B cell (primary cell): ENCODE results near the gene ERBB4. TPM values are rescaled to one million over a fixed set of nuclear protein-coding genes. Genes with fewer than 3 reads are reported as not detected.

Experiments used
- ATAC-seq: fragments of 200-7000 bp; cut with Tn5 transposase; one replicate; pipeline ENCODE4 v1.10.0; 2021; ENCODE audit warnings: low read depth, mild to moderate bottlenecking, moderate number of reproducible peaks, moderate library complexity
- CTCF ChIA-PET: fragments of 350-600 bp; sonication (Branson Sonifier 250); formaldehyde crosslinking; loops from one replicate; lab custom pipeline; 2021; ENCODE audit warnings: antibody characterized with exemption, inconsistent platforms; lab: Charles Lee
- POLR2A ChIA-PET: fragments of 350-600 bp; sonication (Branson Sonifier 250); formaldehyde crosslinking; loops from one replicate; lab custom pipeline; 2021; ENCODE audit warnings: antibody characterized with exemption; lab: Charles Lee
- DNase-seq: peaks from one replicate; pipeline ENCODE4 v3.0.0; 2013
- H2AFZ ChIP-seq: 2 replicates; pipeline ENCODE4 v1.6.1; 2012; ENCODE audit warnings: mild to moderate bottlenecking, low read depth, low read length; ENCODE audit not compliant: insufficient read depth, poor library complexity, severe bottlenecking
- H3K27ac ChIP-seq, 2 donors: 1 replicate in 1 of 2; 2 replicates in 1 of 2; pipeline ENCODE4 v1.5.1; 2012 to 2013; ENCODE audit warnings: low read length in 2 of 2, mild to moderate bottlenecking in 2 of 2, moderate library complexity in 1 of 2
- H3K27me3 ChIP-seq, 4 experiments: fragments of 200-600 bp in 1 of 4; sonication (generic) in 1 of 4; replicated peaks in 1 of 4; 1 replicate in 2 of 4; 2 replicates in 2 of 4; pipeline versions ENCODE4 v1.6.1 to v1.7.0; 2013 to 2016; ENCODE audit warnings: low read length in 3 of 4, mild to moderate bottlenecking in 2 of 4, mixed read lengths in 1 of 4, moderate library complexity in 1 of 4; ENCODE audit not compliant: insufficient read depth in 4 of 4, control insufficient read depth in 3 of 4; ENCODE audit errors: control extremely low read depth in 1 of 4
- H3K36me3 ChIP-seq, 2 experiments: replicated peaks in 1 of 2; 1 replicate in 1 of 2; 2 replicates in 1 of 2; pipeline versions ENCODE4 v1.6.1 to v1.7.1; 2013; ENCODE audit warnings: low read length in 1 of 2; ENCODE audit not compliant: insufficient read depth in 2 of 2, control insufficient read depth in 1 of 2; ENCODE audit errors: control extremely low read depth in 1 of 2, extremely low read depth in 1 of 2
- H3K4me1 ChIP-seq, 2 donors: fragments of 200-600 bp in 1 of 2; sonication (generic) in 1 of 2; 1 replicate in 1 of 2; 2 replicates in 1 of 2; pipeline versions ENCODE4 v1.5.1 to v1.6.1; 2013 to 2017; ENCODE audit warnings: low read length in 2 of 2; ENCODE audit not compliant: control insufficient read depth in 2 of 2, insufficient read depth in 2 of 2
- H3K4me2 ChIP-seq: replicated peaks from 2 replicates; pipeline ENCODE3; 2012; ENCODE audit warnings: mild to moderate bottlenecking, low read depth, low read length; ENCODE audit not compliant: poor library complexity, severe bottlenecking
- H3K4me3 ChIP-seq, 5 experiments: fragments of 200-600 bp in 1 of 5; sonication (generic) in 1 of 5; 1 replicate in 3 of 5; 2 replicates in 2 of 5; pipeline versions ENCODE4 v1.5.1 to v1.7.0; 2011 to 2016; ENCODE audit warnings: low read length in 4 of 5, mild to moderate bottlenecking in 4 of 5, low read depth in 2 of 5, control low read depth in 1 of 5, moderate library complexity in 1 of 5; ENCODE audit not compliant: insufficient read depth in 1 of 5; ENCODE audit errors: control extremely low read depth in 1 of 5, extremely low read depth in 1 of 5
- H3K79me2 ChIP-seq: fragments of 200-600 bp; sonication (generic); one replicate; pipeline ENCODE4 v1.6.0; 2016; ENCODE audit warnings: low read length; ENCODE audit not compliant: control insufficient read depth, insufficient read depth
- H3K9ac ChIP-seq: fragments of 200-600 bp; sonication (generic); 2 replicates; pipeline ENCODE4 v1.6.1; 2017; ENCODE audit warnings: mild to moderate bottlenecking, low read length, moderate library complexity
- H3K9me3 ChIP-seq, 3 donors: one replicate each; pipeline versions ENCODE4 v1.6.1 to v1.7.1; 2013; ENCODE audit warnings: low read length in 2 of 3; ENCODE audit not compliant: control insufficient read depth in 2 of 3, insufficient read depth in 1 of 3; ENCODE audit errors: control extremely low read depth in 1 of 3
- H4K20me1 ChIP-seq: 2 replicates; pipeline ENCODE4 v1.6.0; 2012; ENCODE audit warnings: mild to moderate bottlenecking, low read length; ENCODE audit not compliant: insufficient read depth, control insufficient read depth, poor library complexity, severe bottlenecking
- H3K27ac Mint-ChIP-seq: one replicate; pipeline ENCODE4 v1.8.0; 2021; ENCODE audit warnings: mixed read lengths
- H3K27me3 Mint-ChIP-seq: one replicate; pipeline ENCODE4 v1.8.0; 2021; ENCODE audit warnings: mixed read lengths
- H3K4me1 Mint-ChIP-seq: one replicate; pipeline ENCODE4 v1.8.0; 2021; ENCODE audit warnings: mixed read lengths
- H3K4me3 Mint-ChIP-seq: one replicate; pipeline ENCODE4 v1.8.0; 2021; ENCODE audit warnings: mixed read lengths
- H3K9me3 Mint-ChIP-seq: one replicate; pipeline ENCODE4 v1.8.0; 2022; ENCODE audit warnings: mixed read lengths; ENCODE audit not compliant: insufficient read depth
- EZH2 ChIP-seq: IDR thresholded peaks from 2 replicates; pipeline ENCODE4 v1.6.1; 2012; ENCODE audit warnings: borderline replicate concordance, low read depth, mild to moderate bottlenecking, moderate library complexity, low read length; ENCODE audit not compliant: insufficient read depth, poor library complexity, severe bottlenecking
- WGBS: methylation state at CpG from one replicate; pipeline ENCODE4 v1.1.5; 2013; ENCODE audit warnings: missing lambda C conversion rate; ENCODE audit not compliant: insufficient coverage; 5-methylcytosine and 5-hydroxymethylcytosine counted together
- intact Hi-C: fragments of 100-400 bp; cut with micrococcal nuclease; formaldehyde crosslinking; loops from one replicate; pipeline ENCODE4 v1.10.0; 2022
- polyA plus RNA-seq: library from polyadenylated mRNA; depleted of rRNA; stranded (reverse); fragments of >200 nt; gene quantifications from 2 replicates; pipeline ENCODE4 v1.2.3, GENCODE V29; 2012
- total RNA-seq, 2 donors: library from RNA; stranded (reverse); fragments of 120-200 nt in 1 of 2; gene quantifications; 1 replicate in 1 of 2; 2 replicates in 1 of 2; pipeline versions ENCODE4 v1.2.3 to v1.2.4, GENCODE V29; 2013 to 2022
- TF ChIP-seq, protein P1 (sequence below): fragments of 200-600 bp; IDR thresholded peaks from one replicate; pipeline ENCODE4 v1.8.0; 2022; ENCODE audit warnings: antibody characterized with exemption, mild to moderate bottlenecking

ERBB4 gene
- total and polyA plus RNA-seq, 2 donors (not counting 1 experiment from before 2014, with no cell fraction given), result not detected

DNA sequence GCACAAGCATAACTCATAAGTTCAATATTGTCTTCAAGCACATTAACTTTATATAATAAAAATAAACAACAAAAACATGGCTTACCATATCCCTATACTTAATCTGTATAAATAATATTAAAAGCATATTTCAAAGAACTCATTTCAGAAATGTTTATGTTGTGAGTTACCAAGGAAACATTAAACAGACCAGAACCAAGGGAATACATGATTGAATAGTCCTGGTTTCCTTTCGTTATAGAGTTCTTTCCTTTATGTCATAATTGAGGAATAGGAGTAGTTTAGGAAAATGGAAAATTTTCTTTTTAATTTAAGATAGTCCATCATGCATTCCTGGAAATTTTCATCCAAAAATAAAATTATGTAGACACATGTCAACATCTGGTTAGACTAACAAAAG, 343.0 kb downstream of the ERBB4 start:
- Mint-ChIP-seq H3K4me3 (no peak overlapping the region), H3K9me3 (no peaks in the 10 kb centered on the region), H3K27me3 (no peaks in the 10 kb centered on the region), H3K27ac (no peak overlapping the region), H3K4me1 (no peaks in the 10 kb centered on the region)
- intact Hi-C loops, result no loop called here
- Histone ChIP-seq H3K4me2 (no peak overlapping the region), H3K27ac (no peak overlapping the region), H3K4me3 (no peak overlapping the region), H3K27me3 (no peaks in the 10 kb centered on the region), H3K36me3 (no peaks in the 10 kb centered on the region), H3K4me1 (no peaks in the 10 kb centered on the region), H3K9ac (no peak overlapping the region), H4K20me1 (no peaks in the 10 kb centered on the region), H2AFZ (no peak overlapping the region), H3K79me2 (no peaks in the 10 kb centered on the region), H3K9me3 (no peaks in the 10 kb centered on the region)
- no peak for ATAC-seq
- DNase-seq, result no peak
- ChIA-PET CTCF (no interaction called here), POLR2A (no interaction called here)
- TF ChIP-seq EZH2, result no peak
- TF ChIP-seq, protein P1, sequence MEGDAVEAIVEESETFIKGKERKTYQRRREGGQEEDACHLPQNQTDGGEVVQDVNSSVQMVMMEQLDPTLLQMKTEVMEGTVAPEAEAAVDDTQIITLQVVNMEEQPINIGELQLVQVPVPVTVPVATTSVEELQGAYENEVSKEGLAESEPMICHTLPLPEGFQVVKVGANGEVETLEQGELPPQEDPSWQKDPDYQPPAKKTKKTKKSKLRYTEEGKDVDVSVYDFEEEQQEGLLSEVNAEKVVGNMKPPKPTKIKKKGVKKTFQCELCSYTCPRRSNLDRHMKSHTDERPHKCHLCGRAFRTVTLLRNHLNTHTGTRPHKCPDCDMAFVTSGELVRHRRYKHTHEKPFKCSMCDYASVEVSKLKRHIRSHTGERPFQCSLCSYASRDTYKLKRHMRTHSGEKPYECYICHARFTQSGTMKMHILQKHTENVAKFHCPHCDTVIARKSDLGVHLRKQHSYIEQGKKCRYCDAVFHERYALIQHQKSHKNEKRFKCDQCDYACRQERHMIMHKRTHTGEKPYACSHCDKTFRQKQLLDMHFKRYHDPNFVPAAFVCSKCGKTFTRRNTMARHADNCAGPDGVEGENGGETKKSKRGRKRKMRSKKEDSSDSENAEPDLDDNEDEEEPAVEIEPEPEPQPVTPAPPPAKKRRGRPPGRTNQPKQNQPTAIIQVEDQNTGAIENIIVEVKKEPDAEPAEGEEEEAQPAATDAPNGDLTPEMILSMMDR, result no peak
- no CpG with 5 or more reads among the region's 1 CpG for WGBS

DNA sequence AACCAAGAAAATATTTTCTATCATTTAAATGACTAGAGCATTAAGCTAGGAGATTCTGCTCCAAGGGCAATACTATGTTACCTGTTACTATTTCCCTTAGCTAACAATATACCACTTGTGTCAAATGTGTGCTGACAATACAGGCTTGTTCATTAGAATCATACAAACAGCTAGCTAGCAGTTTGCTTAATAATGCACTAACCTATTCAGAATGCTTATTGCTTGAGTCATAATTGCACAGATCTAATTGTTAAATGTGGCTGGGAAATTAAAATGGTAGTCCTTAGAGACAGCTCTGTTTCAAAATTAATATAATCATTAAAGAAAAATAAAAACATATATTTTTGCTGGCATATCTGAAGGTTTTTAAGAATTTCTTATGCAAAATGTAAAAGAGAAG, 344.2 kb downstream of the ERBB4 start:
- Mint-ChIP-seq H3K27me3 (no peaks in the 10 kb centered on the region), H3K4me1 (no peaks in the 10 kb centered on the region), H3K27ac (no peak overlapping the region), H3K9me3 (no peaks in the 10 kb centered on the region), H3K4me3 (no peak overlapping the region)
- ChIA-PET CTCF (no interaction called here), POLR2A (no interaction called here)
- intact Hi-C loops, result no loop called here
- Histone ChIP-seq H4K20me1 (no peaks in the 10 kb centered on the region), H3K79me2 (no peaks in the 10 kb centered on the region), H3K4me3 (no peak overlapping the region), H3K9me3 (no peaks in the 10 kb centered on the region), H3K9ac (no peak overlapping the region), H3K4me2 (no peak overlapping the region), H3K27ac (no peak overlapping the region), H2AFZ (no peak overlapping the region), H3K4me1 (no peaks in the 10 kb centered on the region), H3K36me3 (no peaks in the 10 kb centered on the region), H3K27me3 (no peaks in the 10 kb centered on the region)
- no peak for TF ChIP-seq EZH2
- TF ChIP-seq, protein P1, result no peak
- no peak for DNase-seq
- no peak for ATAC-seq
